ENCODE measurements around the gene NSD2. TPM values are rescaled to one million over a fixed set of nuclear protein-coding genes. Genes with fewer than 3 reads are reported as not detected.
A peak's percentile ranks its signal among the peaks of the same experiment; 100 is the strongest.
"Not testable (repeated sequence)": the region's sequence is repeated elsewhere in the genome, so short reads cannot be mapped to it uniquely, and the experiment has no call there.

The NSD2 gene
- polyA plus RNA-seq (2013, experiment 1 of 2; ENCODE audit: insufficient read length): 82.4 TPM
- polyA plus RNA-seq (2013, experiment 2 of 2; ENCODE audit: insufficient read length): 30.9 TPM

DNA sequence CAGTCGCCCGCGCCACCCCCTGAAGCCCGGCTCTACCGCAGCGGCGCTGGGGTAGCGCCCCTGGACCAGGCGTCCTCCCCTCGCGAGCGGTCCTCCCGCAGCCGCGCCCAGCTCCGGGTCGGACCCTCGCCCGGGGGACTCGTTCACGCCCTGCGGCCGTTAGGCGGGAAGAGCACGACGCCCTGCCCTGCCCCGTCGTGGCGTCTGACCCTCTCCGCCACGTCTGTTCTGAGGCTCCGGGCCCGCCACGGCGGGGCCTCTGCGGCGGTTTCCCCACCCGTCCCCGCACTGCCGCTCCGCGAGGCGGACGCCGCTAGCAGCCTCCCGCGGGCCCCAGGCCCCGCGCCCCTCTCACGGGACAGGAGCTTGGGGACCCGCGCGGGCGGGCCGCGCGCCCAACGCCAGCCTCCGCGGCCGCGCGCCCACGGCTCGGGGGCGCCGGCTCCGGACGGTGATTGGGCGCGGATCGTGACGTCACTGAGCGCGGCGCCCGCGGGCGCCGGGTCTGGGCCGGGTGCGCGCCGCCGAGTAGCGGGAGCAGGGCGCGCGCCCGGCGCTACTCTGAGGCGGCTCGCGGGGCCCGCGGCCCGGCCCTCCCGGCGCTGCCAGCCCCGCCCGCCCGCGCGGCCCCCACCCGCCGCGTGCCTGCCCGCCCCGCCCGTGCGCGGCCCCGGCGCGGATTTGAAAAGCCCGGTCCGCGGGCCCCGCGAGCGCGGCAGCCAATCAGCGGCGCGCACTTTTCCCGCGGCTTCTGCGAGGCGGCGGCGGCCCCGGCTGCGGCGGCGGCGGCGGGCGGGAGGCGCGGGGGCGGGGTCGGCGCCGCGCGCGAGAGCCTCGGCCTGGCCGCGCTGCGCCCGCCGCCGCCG, at the start of gene NSD2:
NSD2 (plus strand) TSS at position 816 of the 866 bp plus-strand sequence. CDS start 29,262 bp downstream, outside the sequence.
- peak; percentile 92 for DNase-seq

DNA sequence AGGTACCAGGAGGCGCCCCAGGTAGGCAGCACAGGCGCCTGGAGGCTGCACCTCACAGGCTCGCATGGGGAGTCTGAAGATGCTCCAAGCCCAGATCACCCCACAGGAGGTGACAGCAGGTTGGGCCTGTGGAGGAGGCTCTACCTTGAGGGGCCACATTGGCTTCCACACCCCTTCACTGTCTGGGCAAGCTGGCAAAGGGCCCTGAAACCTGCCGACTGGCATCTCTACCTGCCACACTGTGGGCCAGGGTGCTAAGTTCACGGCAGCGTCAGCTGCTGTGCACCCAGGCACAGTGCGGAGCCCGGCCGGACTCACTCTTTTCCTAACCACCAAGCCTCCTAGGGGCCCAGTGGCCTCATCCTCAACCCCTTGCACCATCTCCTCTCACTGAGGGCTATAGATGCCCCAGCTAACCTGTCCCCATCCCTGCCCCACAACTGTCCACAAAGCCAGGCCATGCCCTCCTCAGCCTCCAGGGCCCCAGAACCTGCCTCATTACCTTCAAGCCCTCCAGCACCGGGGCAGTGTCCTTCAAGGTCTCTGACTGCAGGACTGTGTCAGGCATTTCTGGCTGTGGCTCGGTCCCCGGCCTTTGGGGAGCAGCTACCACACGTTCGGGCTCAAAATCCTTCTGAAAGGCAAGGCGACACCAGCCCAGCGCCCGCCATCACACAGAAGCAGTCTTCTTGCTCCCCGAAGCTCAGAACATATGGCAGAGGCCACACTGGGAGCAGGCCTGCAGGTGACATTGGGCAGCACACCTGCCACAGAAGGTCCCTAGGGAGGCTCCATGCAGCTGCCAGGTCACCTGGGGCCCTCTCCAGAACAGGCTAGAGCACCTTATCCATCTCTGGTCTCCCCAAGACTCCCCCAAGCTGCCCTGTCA, 49.3 kb upstream of the NSD2 start:
- no peak for DNase-seq

DNA sequence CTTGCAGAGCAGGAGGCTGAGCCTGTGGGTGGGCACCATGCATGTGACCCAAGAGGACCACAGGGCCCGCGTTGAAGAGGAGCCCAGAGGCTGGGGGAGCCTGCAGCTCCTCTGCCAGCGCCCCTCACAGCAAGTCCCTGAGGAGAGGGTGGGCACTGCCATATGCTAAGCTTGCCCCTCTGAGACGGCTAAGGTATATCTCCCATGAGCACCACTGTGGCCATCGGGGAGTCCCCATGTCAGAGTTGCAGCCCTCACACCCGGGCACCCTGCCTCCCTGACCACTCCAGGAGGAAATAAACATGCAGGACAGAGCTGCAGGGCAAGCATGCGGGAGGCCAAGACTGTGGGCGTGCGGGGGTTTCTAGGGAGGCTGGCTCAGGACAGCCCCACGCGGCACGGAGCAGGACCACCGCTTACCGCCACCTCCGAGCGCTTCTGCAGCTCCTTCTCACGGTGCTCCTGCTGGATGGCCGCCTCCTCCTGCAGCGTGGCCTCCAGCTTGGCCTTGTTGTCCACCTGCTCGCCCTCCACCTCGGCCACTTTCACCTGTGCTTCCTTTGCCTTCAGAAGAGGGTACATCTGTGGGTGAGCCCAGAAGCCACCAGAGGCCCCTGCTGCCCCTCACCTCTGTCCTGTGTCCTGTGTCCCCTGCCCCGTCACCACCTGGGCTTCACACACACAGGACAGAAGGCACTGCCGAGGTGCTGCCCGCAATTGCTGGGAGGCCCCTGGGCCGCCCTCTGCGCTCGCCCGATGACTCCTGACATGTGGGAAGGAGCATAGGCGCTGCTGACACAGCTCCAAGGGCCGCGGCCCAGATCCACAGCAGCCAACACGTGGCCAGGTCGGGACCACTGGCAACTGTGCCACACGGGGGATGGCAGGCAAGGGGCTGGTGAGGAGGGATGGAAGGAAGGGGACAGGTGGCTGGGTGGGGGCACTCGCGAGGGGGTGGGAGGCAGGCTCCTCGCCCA, 48.3 kb upstream of the NSD2 start:
- DNase-seq: no peak

DNA sequence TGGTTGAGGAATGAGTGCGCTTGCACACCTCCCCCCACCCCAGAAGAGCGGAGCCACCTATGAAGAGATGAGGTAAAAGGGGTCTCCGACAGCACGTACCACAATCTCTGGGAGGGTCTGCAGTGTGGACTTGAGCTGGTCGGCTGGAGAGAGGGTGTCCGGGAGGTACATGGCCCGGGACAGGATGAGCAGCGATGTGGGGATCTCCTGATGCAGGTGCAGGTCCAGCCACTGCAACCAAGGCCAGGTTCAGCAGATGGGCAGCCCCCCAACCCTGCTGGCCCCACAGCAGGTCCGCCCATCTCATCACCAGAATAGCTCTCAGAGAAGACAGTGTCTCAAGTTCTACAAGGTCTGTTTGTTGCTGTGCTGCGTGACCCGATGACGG, 47.7 kb upstream of the NSD2 start:
- DNase-seq: no peak

DNA sequence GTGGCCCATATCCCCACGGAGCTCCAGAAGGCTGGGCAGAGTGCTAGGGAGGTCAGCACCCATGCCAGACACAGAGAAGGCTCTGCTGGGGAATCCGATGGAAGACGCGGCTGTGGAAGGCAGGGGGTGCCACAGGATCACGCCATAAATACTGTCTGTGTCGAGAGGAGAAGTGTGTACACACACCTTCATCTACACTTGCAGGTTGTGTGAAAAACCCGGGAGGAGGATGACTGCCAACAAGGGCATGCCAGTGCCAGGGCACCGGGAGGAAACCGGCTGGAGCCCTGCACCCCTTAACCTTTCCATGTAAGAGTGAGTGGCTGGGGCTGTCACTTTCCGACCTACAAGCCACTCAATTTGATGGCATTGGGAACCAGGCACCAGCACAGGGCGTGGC, 46.4 kb upstream of the NSD2 start:
- DNase-seq: no peak

DNA sequence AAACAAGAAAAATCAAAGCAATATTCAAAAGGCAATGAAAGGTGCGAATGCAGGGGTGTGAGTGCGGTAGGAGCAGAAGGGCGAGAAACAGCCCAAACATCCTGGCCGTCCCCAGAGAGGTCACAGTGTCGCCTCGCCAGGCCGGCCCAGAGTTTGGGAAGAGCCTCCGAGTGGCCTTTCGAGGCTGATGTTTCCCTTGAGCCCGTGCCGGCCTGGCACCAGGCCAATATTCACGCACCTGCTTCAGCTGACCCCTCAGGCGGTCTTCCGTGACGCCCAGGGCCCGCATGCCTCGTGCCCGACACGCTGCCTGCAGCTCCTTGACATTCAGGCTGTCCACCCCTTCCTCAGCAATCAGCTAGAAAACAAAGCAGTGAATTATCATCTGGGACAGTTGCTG, 45.9 kb upstream of the NSD2 start:
- no peak for DNase-seq

DNA sequence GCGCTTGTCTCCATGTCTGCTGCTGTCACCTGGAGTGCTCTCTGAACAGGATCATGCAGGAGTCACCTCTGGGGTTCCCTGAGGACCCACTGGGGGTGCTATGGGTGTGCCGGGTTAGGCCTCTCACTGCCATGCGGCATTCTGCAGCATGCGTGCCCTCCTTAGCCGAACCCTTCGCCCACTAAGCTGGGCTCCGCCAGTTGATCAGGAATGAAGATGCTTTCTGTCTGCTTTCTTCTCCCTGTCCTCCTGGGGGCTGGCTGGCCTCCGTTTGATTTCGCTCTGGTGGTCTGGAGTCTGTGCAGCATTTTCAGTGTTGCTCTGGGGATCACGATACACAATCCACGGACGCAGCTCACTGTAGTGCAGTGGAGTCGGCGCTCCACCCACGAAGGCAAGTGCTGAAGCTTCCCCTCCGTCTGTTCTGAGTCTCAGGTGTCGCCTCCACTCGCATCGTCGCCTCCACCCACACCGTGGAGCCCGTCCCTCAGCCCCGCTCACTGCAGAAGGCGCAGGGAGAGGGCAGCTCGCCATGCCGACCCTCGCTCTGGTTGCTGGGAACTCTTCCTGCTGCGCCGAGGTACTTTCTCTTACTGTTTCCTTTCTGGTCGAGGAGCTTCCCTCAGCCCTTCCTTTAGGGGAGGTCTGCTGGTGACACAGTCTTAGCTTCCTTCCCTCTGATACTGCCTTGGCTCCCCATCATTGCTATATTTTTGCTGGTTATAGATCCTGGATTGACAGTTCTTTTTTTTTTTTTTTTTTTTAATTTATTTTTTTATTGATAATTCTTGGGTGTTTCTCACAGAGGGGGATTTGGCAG, 44.5 kb upstream of the NSD2 start:
- no peak for DNase-seq

DNA sequence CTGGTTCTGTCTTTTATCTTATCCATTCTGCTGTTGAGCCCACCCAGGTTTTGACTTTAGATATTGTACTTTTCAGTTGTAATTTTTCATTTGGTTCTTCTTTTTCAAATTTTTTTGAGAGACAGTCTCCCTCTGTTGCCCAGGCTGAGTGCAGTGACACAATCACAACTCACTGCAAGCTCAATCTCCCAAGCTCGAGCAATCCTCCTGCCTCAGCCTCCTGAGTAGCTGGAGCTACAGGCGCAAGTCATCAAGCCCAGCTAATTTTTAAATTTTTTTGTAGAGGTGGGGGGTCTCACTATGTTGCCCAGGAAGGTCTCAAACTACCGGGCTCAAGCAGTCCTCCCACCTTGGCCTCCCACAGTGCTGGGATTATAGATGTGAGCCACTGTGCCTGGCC, 41.0 kb upstream of the NSD2 start:
- no peak for DNase-seq

DNA sequence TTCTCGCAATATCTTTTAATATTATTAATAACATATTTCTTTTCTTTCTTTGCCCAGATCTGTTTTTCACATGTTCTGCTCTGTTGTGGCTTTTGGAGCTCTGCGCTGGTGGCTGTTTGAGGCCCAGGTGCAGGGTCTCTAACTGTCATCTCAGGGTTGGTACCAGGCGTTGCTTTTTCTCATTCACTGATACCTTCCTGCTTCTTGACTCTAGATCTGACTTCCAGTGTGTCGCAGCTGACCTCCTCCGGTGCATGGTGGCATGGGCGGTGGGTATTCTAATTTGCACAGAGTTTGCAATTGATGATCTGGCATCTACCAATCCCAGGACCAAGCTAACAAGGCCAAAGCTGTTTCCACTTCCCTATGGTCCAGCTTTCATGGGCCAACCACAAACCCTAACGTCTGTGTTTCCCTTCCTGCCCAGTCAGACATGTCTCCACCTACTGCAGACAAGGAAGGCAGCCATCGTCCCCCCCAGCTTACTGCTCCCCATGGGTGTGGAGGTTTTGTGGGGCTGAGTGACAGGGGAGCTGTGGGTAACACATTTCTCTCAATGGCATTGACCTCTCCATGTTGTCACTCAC, 40.5 kb upstream of the NSD2 start:
- DNase-seq: no peak

DNA sequence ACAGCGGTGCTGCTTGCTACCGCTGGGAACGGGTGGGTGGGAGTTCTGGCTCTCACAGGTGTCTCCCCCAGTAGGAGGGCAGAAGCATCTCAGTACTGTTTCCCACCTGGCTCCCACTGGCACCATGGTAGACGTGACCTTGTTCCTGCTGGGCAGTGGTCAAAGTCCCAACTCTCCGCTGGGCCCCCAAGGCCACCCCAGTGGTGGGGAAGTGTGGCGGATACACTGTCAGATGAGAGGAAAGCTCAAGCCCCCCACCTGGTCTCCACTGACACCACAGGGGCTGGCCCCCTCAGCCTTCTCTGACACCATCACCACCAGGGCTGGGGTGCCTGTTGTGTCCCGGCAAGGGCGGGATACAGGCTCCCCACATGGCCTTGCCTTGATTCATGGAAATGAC, 39.9 kb upstream of the NSD2 start:
- no peak for DNase-seq

DNA sequence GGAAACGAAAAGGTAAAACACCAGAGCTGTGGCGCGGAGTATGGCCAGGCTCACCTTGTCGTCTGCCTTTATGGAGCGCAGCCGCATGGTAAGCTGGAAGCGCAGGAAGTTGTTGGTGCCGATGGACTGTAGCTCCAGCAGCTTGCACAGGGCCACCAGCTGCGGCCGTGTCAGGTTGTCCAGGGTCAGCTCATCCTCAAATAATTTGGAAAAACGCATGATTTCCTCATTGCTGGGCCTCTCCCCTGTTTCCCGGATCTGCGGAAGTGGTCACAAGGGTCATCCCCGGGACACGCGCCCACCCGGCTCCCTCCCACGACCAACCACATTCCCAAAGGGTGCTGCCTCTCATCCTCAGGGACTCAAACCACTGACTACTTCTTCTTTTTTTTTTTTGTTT, 38.5 kb upstream of the NSD2 start:
- no peak for DNase-seq

DNA sequence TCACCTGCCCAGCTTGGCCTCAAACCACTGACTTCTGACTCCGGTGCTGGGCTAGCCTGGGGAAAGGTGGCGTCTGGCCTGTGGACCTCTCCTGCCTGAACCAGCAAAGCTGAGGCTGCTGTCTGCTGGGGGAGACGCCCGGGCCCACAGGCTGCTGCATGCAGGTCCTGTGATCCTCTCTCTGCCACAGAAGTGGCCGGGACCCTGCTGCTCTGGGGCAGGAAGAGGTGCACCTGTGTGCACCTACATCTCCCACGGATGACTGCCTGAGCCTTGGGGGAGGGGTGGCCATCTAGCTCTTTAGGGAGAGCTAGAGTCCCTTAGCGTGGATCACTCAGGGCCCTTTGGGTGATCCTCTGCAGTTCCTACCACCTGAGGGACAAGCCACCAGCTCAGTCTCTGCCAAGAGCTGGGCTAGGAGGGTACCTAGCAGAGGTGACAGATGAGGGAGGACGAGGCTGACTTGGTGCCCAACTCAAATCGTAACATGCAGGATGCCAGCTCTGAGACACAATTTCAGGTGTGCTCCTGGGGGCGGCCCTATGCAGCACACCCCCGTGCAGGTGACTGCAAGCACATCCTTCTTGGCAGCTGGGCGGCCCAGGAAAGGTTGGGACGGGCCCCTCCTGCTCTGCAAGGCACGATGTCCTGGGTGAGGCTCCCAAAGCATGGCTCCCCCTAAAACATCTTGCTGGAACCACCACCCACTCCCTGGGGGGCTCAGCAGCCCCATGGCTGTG, 37.7 kb upstream of the NSD2 start:
- no peak for DNase-seq

DNA sequence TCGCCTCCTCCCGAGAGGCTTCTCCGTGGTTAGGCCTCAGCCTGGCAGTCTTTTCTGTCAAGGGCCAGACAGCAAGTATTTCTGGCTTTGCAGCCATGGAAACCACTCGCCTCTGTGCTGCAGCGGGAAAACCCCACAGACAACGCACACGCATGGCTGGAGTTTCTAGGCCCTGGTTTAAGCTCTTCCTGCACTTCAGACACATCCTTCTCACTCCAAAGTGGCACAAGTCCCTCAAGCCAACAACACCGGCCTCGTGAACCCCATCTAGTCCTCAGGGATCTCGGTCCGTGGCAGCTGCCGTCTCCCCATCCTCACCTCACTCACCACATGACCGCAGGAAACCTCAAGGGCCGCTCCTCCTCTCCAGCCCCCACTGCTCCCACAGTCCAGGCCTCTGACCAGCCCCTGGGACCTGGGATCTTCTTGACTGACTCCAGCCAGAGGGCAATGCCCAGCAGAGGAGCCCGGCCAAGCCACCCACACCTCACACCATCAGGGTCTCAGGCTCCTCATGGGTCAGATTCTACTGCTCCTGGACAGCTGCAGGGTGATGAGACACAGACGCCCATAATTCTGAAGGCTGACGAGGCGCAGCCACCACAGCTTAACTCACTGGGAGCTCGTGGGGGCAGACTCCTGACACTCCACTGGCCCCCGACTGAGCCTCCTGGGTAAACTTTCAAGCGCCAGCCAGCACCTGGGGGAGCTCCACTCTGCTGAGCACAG, 37.0 kb upstream of the NSD2 start:
- DNase-seq: no peak

DNA sequence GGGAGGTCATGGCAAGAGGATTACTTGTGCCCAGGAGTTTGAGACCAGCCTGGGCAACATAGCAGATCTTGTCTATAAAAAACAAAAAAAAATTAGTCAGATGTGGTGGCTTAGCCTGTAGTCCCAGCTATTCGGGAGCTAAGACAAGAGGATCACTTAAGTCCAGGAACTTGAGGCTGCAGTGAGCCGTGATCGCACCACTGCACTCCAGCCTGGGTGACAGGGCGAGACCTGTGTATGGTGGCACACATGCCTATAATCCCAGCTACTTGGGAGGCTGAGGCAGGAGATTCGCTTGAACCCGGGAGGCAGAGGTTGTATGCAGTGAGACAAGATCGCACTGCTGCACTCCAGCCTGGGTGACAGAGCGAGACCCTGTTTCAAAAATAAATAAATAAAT, 35.4 kb upstream of the NSD2 start:
- DNase-seq: not testable (repeated sequence)

DNA sequence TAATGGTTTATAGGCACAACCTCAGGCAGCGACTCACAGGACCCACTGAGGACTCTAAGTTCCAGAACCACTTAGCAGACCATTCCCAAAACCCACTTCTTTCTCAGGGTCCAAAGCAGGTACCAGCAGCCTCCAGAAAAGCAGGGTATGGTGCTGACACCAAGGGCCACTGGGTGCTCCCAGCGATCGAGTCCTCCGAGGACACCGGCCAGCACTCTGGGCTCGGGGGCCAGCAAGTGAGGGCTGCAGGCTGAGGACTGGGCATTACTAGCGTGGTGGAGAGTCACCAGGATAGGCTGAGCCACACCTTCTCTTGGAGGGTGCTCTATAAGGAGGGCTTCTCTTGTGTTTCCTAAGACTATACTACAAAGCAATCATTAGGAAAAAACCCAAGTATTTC, 34.5 kb upstream of the NSD2 start:
- no peak for DNase-seq

DNA sequence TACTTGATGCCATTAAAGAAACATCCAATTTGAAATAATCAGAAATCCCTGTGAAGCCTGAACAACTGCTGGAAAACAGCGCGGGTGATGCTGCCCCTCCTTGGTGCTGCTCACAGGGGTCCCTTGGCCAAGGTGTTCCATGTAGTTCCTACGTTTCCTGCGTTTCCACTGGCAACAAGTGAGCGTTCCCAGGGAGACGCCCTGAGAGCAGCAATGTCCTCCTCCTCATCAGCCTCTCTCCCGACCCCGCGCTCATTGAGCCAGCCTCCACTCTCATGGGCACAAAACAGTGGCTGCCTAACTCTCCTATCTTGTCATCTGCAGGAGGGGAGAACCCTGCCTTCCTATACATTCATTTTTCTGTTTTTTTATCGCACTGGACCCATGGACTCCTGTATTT, 34.1 kb upstream of the NSD2 start:
- DNase-seq: no peak

DNA sequence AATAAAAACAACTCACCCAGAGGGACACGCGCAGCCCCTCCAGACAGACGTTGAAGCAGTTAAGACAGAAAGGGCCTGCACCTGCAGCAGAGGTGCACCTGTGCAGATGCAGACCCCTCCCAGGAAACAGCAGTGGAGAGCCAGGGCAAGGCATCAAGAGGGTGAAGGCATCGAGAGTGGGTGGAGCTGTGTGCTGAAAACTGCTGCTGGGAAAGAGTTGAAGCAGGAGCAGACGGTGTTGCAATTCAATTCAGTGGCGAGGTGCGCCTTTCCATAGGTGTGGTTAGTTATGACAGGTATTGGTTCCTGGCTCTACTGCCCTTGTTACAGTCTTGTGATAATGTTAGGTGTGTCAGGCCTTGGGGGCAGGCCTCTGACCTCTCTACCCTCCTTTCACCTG, 31.9 kb upstream of the NSD2 start:
- no peak for DNase-seq

DNA sequence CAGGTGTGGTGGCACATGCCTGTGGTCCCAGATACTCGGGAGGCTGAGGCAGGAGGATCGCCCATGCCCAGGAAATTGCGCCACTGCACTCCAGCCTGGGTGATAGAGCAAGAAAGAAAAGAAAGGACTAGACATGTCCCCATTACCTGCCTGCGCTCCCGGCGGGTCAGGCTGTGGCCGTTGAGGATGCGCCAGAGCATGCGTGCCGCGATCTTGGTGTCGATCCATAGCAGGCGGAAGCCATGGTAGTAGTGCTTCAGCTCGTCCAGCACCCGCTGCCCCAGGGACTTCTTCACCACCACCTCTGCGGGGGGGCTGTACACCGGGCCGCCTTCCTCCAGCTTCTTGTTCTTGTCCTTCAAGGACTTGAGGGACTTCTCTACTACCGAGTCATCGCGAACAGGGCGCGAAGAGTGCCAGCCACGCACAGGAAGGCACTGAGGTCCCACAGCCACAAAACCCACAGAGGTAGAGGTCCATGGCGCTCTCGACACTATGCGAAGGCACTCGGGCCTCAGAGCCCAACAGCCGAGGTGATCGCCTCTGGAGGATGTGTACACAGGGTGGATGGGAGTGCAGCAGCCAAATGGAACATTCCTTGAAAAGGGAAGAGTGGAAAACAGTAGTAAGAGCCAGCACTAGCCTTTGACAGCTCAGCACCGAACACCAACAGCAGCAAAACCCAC, 29.8 kb upstream of the NSD2 start:
- no peak for DNase-seq

DNA sequence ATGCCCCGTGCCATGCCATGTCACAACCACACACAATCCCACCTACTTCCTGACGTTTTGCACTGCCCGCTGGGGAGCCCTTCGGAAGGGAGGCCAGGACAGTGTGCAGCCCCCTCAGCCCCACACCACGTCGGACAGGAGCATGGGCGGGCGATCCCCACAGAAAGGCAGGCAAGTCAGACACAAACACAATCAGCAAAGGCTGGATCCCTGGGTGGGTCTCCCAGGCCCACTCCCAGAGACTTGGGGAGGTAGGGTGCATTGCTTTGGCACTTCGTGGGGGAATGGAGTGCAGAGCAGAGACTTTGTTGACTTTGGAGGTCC, 29.3 kb upstream of the NSD2 start:
- no peak for DNase-seq
